Fibroblast of villous mesenchyme (primary cell): ENCODE measurements around the gene ACYP1. TPM values are rescaled to one million over a fixed set of nuclear protein-coding genes. Genes with fewer than 3 reads are reported as not detected.

Experiments
- DNase-seq: peaks from one replicate; pipeline ENCODE4 v3.0.0-alpha.2; 2010; ENCODE audit warnings: low read depth
- H3K4me3 ChIP-seq: 2 replicates; pipeline ENCODE4 v1.5.1; 2011; ENCODE audit warnings: low read depth, mild to moderate bottlenecking, low read length
- CTCF ChIP-seq: IDR thresholded peaks from 2 replicates; pipeline ENCODE4 v1.5.1; 2012; ENCODE audit warnings: low read depth, mild to moderate bottlenecking, low read length; ENCODE audit not compliant: insufficient read depth
- total RNA-seq: library from RNA; depleted of rRNA; stranded (reverse); fragments of >200 nt; gene quantifications from 2 replicates; pipeline ENCODE4 v1.2.3, GENCODE V29; 2012

The ACYP1 gene
- total RNA-seq, 1 donor, result 11.2 TPM

- peak overlapping the region; percentile 91 for H3K4me3 ChIP-seq
- DNase-seq, result no peak
- no peak for TF ChIP-seq CTCF
Measured at GRCh38 chr14:75063013-75063412, 811 bp downstream of the ACYP1 start.

- H3K4me3 ChIP-seq, result no peak overlapping the region
- TF ChIP-seq CTCF, result no peak
- DNase-seq, result no peak
Measured at GRCh38 chr14:75060420-75060819, 3.4 kb downstream of the ACYP1 start.

- H3K4me3 ChIP-seq, result no peak overlapping the region
- no peak for TF ChIP-seq CTCF
- DNase-seq, result peak; percentile 73
Measured at GRCh38 chr14:75059642-75060041, 4.2 kb downstream of the ACYP1 start.

GRCh38 chr14:75054421-75054820, 9.4 kb downstream of the ACYP1 start:
- no peak overlapping the region for H3K4me3 ChIP-seq
- TF ChIP-seq CTCF, result no peak
- no peak for DNase-seq

- no peak overlapping the region for H3K4me3 ChIP-seq
- peak; percentile 84 for DNase-seq
- TF ChIP-seq CTCF, result no peak
Measured at GRCh38 chr14:75053396-75054291, 10.2 kb downstream of the ACYP1 start.

GRCh38 chr14:75051556-75051899, 12.3 kb downstream of the ACYP1 start:
- no peak for DNase-seq
- TF ChIP-seq CTCF, result no peak
- H3K4me3 ChIP-seq, result peak overlapping the region; percentile 64
